ENCODE measurements around the gene GFRA1.
"Not testable (repeated sequence)": the region's sequence is repeated elsewhere in the genome, so short reads cannot be mapped to it uniquely, and the experiment has no call there.

The GFRA1 gene

GRCh38 chr10:116043861-116044260 is 229.1 kb downstream of the GFRA1 start:
- no peak for DNase-seq

- DNase-seq: no peak
These were observed 229.7 kb downstream of the GFRA1 start for GRCh38 chr10:116043304-116043703.

- DNase-seq: no peak
These were observed 231.1 kb downstream of the GFRA1 start for GRCh38 chr10:116041948-116042347.

GRCh38 chr10:116039612-116040011 is 233.4 kb downstream of the GFRA1 start:
- no peak for DNase-seq

GRCh38 chr10:116038259-116038658 is 234.7 kb downstream of the GFRA1 start:
- no peak for DNase-seq

GRCh38 chr10:116035406-116035805 is 237.6 kb downstream of the GFRA1 start:
- DNase-seq: not testable (repeated sequence)

GRCh38 chr10:116030576-116030975 is 242.4 kb downstream of the GFRA1 start:
- DNase-seq: no peak

- DNase-seq: no peak
These were observed 243.2 kb downstream of the GFRA1 start for GRCh38 chr10:116029826-116030225.

GRCh38 chr10:116027355-116027754 is 245.7 kb downstream of the GFRA1 start:
- DNase-seq: no peak

GRCh38 chr10:116026725-116027124 is 246.3 kb downstream of the GFRA1 start:
- DNase-seq: no peak

GRCh38 chr10:116026315-116026714 is 246.7 kb downstream of the GFRA1 start:
- no peak for DNase-seq

- DNase-seq: no peak
These were observed 248.6 kb downstream of the GFRA1 start for GRCh38 chr10:116024271-116024878.

- no peak for DNase-seq
These were observed 255.6 kb downstream of the GFRA1 start for GRCh38 chr10:116017405-116017804.

- DNase-seq: no peak
These were observed 257.2 kb downstream of the GFRA1 start for GRCh38 chr10:116015583-116016333.

GRCh38 chr10:116014871-116015582 is 258.0 kb downstream of the GFRA1 start:
- DNase-seq: no peak

- DNase-seq: no peak
These were observed 258.7 kb downstream of the GFRA1 start for GRCh38 chr10:116014326-116014725.

- DNase-seq: no peak
These were observed 261.1 kb downstream of the GFRA1 start for GRCh38 chr10:116011929-116012328.

- peak in 9 of 56 donors; percentile 2 to 30 (median 8) for DNase-seq
These were observed 265.6 kb downstream of the GFRA1 start for GRCh38 chr10:116007256-116007891.
